K562 (cell line): ENCODE results near the gene SIM2. TPM values are rescaled to one million over a fixed set of nuclear protein-coding genes. Genes with fewer than 3 reads are reported as not detected.

Experiments
- ATAC-seq: fragments of 200-7000 bp; cut with Tn5 transposase; 3 replicates; pipeline ENCODE4 v1.9.1; 2020; ENCODE audit warnings: moderate library complexity
- BruUV-seq: library from RNA; stranded (reverse); fragments of 400-500 nt; replicated peaks from 2 replicates; lab custom pipeline; 2021; lab: Mats Ljungman, UMichigan
- CTCF ChIA-PET: fragments of 300-600 bp; formaldehyde crosslinking; extraction: SDS; loops from one replicate; lab custom pipeline; 2021; ENCODE audit warnings: low intra/inter-chr PET ratio; lab: Yijun Ruan, JAX
- POLR2A ChIA-PET: fragments of 300-600, 350-650 bp; sonication (Branson Sonifier 250); formaldehyde crosslinking; extraction: SDS; loops from one replicate; lab custom pipeline; 2021; ENCODE audit warnings: antibody characterized with exemption, inconsistent platforms; lab: Yijun Ruan, JAX
- DNase-seq, 4 experiments: peaks; one replicate each; pipeline versions ENCODE4 v3.0.0 to v3.0.0-alpha.2; 2011 to 2018; ENCODE audit warnings: low spot score in 3 of 4, mixed read lengths in 3 of 4; ENCODE audit errors: extremely low read depth in 1 of 4
- FAIRE-seq: peaks from 2 replicates; lab custom pipeline; 2011; peaks lifted over from hg19 to GRCh38; lab: Jason Lieb, UNC
- H2AFZ ChIP-seq: 2 replicates; pipeline ENCODE4 v1.6.0; 2011; ENCODE audit warnings: low read depth, low read length, control low read depth, inconsistent platforms
- H3K27ac ChIP-seq: fragments of 200-600 bp; 3 replicates; pipeline ENCODE4 v1.8.0; 2011; ENCODE audit warnings: low read depth, mild to moderate bottlenecking, control low read depth, inconsistent platforms, low read length, moderate library complexity, mixed read lengths; ENCODE audit errors: extremely low read depth
- H3K27me3 ChIP-seq, 2 experiments: fragments of 300-600 bp in 1 of 2; 2 replicates in 1 of 2; 3 replicates in 1 of 2; pipeline versions ENCODE4 v1.6.0 to v1.8.0; 2011; ENCODE audit warnings: inconsistent platforms in 2 of 2, low read length in 2 of 2, mild to moderate bottlenecking in 1 of 2, mixed read lengths in 1 of 2, moderate library complexity in 1 of 2; ENCODE audit not compliant: control insufficient read depth in 2 of 2, insufficient read depth in 2 of 2
- H3K36me3 ChIP-seq: fragments of 300-600 bp; 3 replicates; pipeline ENCODE4 v1.8.0; 2011; ENCODE audit warnings: mild to moderate bottlenecking, low read length, inconsistent platforms; ENCODE audit not compliant: control insufficient read depth, insufficient read depth
- H3K4me1 ChIP-seq, 2 experiments: fragments of 200-600 bp in 1 of 2; replicated peaks in 1 of 2; 2 replicates in 1 of 2; 3 replicates in 1 of 2; pipeline versions ENCODE4 v1.5.1 to v1.8.0; 2011; ENCODE audit warnings: inconsistent platforms in 2 of 2, low read length in 2 of 2, mild to moderate bottlenecking in 1 of 2, mixed read lengths in 1 of 2, moderate library complexity in 1 of 2; ENCODE audit not compliant: control insufficient read depth in 2 of 2, insufficient read depth in 2 of 2
- H3K4me2 ChIP-seq: 2 replicates; pipeline ENCODE4 v1.6.1; 2011; ENCODE audit warnings: low read length, control low read depth, inconsistent platforms, mixed read lengths; ENCODE audit not compliant: insufficient read depth
- H3K4me3 ChIP-seq: fragments of 200-600 bp; sonication (generic), shearing (Covaris generic); 2 replicates; pipeline ENCODE4 v1.5.1; 2016; ENCODE audit warnings: control low read depth, inconsistent platforms
- H3K79me2 ChIP-seq: fragments of 200-600 bp; 3 replicates; pipeline ENCODE4 v1.8.0; 2011; ENCODE audit warnings: low read length, inconsistent platforms; ENCODE audit not compliant: control insufficient read depth, insufficient read depth
- H3K9ac ChIP-seq, 2 experiments: 2 replicates each; pipeline versions ENCODE4 v1.6.0 to v1.6.1; 2011; ENCODE audit warnings: low read depth in 2 of 2, low read length in 2 of 2, control low read depth in 1 of 2, inconsistent platforms in 1 of 2, mild to moderate bottlenecking in 1 of 2, mixed read lengths in 1 of 2; ENCODE audit not compliant: insufficient read depth in 1 of 2
- H3K9me1 ChIP-seq: one replicate; pipeline ENCODE4 v1.6.0; 2011; ENCODE audit warnings: inconsistent platforms, mild to moderate bottlenecking, low read length, moderate library complexity; ENCODE audit not compliant: control insufficient read depth, insufficient read depth
- H3K9me3 ChIP-seq: replicated peaks from 2 replicates; pipeline ENCODE4 v1.5.1; 2011; ENCODE audit warnings: low read depth, low read length, inconsistent platforms; ENCODE audit not compliant: control insufficient read depth, insufficient read depth
- H4K20me1 ChIP-seq: replicated peaks from 2 replicates; pipeline ENCODE4 v1.6.1; 2011; ENCODE audit warnings: low read length, inconsistent platforms, mixed read lengths; ENCODE audit not compliant: control insufficient read depth, insufficient read depth
- STAT5B ChIP-seq: fragments of 250-450 bp; sonication (Bioruptor Pico); IDR thresholded peaks from 2 replicates; pipeline ENCODE4 v1.8.0; 2021; ENCODE audit warnings: mild to moderate bottlenecking, inconsistent platforms
- YY1 ChIP-seq, 3 experiments: IDR thresholded peaks; 2 replicates each; pipeline ENCODE4 v1.6.1; 2011; ENCODE audit warnings: low read length in 2 of 3, mild to moderate bottlenecking in 2 of 3, moderate library complexity in 2 of 3, borderline replicate concordance in 1 of 3, control low read depth in 1 of 3, low read depth in 1 of 3; ENCODE audit not compliant: insufficient read depth in 3 of 3, insufficient replicate concordance in 2 of 3, control insufficient read depth in 1 of 3, insufficient read length in 1 of 3; ENCODE audit errors: extremely low read depth in 1 of 3
- WGBS: fragments of 100-300 bp; shearing (Covaris generic); methylation state at CpG from one replicate; pipeline ENCODE4 v1.1.6; 2016; ENCODE audit warnings: low coverage, mixed read lengths; ENCODE audit not compliant: insufficient coverage; ENCODE audit errors: missing lambda C conversion rate; 5-methylcytosine and 5-hydroxymethylcytosine counted together
- in situ Hi-C: fragments of 300-500 bp; cut with MboI; formaldehyde crosslinking; loops from 4 replicates; pipeline ENCODE4 v1.15.0; 2018; ENCODE audit warnings: inconsistent platforms, mixed read lengths
- intact Hi-C: fragments of 100-400 bp; cut with micrococcal nuclease; formaldehyde crosslinking; loops from 2 replicates; pipeline ENCODE4 v1.14.2; 2022
- polyA plus RNA-seq, 8 experiments: library from polyadenylated mRNA; depleted of rRNA in 4 of 8; stranded (reverse) in 5 of 8; unstranded in 3 of 8; fragments of >200 nt; fragmentation: Nextera tagmentation in 2 of 8; fragmentation: Illumina TruSeq in 1 of 8; extraction: Ambion mirVana in 2 of 8; extraction: Trizol in 1 of 8; gene quantifications; 2 replicates each; pipeline versions ENCODE4 v1.2.1 to v1.2.3, GENCODE V29; 2011 to 2014; ENCODE audit warnings: inconsistent platforms in 1 of 8, missing spikeins in 1 of 8
- total RNA-seq, 7 experiments: library from RNA; depleted of rRNA in 6 of 7; stranded (reverse); fragments of >200 nt in 6 of 7; fragmentation: Illumina TruSeq in 2 of 7; extraction: Trizol in 2 of 7; gene quantifications; 2 replicates each; pipeline versions ENCODE4 v1.2.1 to v1.2.3, GENCODE V29; 2011 to 2021; ENCODE audit warnings: low replicate concordance in 1 of 7

Gene SIM2
- total and polyA plus RNA-seq, 9 of the 15 experiments (the other 6 are each of a cell fraction or from before 2014, with no cell fraction given), result 0.07 to 0.11 (median 0.08) TPM; not detected in 6

GRCh38 chr21:36721817-36722216, 22.9 kb downstream of the SIM2 start:
- Histone ChIP-seq H4K20me1 (no peaks in the 10 kb centered on the region), H3K36me3 (no peaks in the 10 kb centered on the region), H2AFZ (peak overlapping the region; percentile 28; the same call in 1 of the 2 replicates), H3K27me3 (peaks cover 45 to 66% of the 10 kb centered on the region in 2 experiments), H3K4me1 (peaks cover 5 to 13% of the 10 kb centered on the region in 2 experiments; a peak in 4 of 5 replicates), H3K27ac (no peak overlapping the region), H3K79me2 (no peaks in the 10 kb centered on the region), H3K4me3 (no peak overlapping the region), H3K4me2 (0 out of 2 replicates have a peak overlapping the region, but pooled peaks have one; percentile 16), H3K9me3 (no peaks in the 10 kb centered on the region), H3K9ac (no peak overlapping the region), H3K9me1 (no peaks in the 10 kb centered on the region)
- DNase-seq (no peak), FAIRE-seq (no peak), ATAC-seq (no peak)
- intact Hi-C loops, result no loop called here
- TF ChIP-seq STAT5B (CRISPR knock-in tag) (no peak), YY1 (IDR thresholded peaks at IDR 0.05; ENCODE audit: borderline replicate concordance in 1 of 3, control insufficient read depth in 1 of 3, extremely low read depth in 1 of 3, insufficient read depth in 3 of 3, insufficient read length in 1 of 3, insufficient replicate concordance in 2 of 3, low read depth in 1 of 3, low read length in 2 of 3) (peak in 1 of 3 experiments; percentile 66)
- WGBS, result 3% methylated on average over 7 of the region's 7 CpGs
- in situ Hi-C loops, result no loop called here
- POLR2A ChIA-PET, result interaction anchor here (0.6 to 1.3 kb wide), 4 partner anchors 9 to 40 kb away, joined by 3 to 5 read pairs (median 4); no protein-coding TSS in a partner anchor
- CTCF ChIA-PET, result no interaction called here
- BruUV-seq, result no TSS peak
